ENCODE results near the gene MCCC1.
"Not testable (repeated sequence)": the region's sequence is repeated elsewhere in the genome, so short reads cannot be mapped to it uniquely, and the experiment has no call there.

MCCC1 gene

DNA sequence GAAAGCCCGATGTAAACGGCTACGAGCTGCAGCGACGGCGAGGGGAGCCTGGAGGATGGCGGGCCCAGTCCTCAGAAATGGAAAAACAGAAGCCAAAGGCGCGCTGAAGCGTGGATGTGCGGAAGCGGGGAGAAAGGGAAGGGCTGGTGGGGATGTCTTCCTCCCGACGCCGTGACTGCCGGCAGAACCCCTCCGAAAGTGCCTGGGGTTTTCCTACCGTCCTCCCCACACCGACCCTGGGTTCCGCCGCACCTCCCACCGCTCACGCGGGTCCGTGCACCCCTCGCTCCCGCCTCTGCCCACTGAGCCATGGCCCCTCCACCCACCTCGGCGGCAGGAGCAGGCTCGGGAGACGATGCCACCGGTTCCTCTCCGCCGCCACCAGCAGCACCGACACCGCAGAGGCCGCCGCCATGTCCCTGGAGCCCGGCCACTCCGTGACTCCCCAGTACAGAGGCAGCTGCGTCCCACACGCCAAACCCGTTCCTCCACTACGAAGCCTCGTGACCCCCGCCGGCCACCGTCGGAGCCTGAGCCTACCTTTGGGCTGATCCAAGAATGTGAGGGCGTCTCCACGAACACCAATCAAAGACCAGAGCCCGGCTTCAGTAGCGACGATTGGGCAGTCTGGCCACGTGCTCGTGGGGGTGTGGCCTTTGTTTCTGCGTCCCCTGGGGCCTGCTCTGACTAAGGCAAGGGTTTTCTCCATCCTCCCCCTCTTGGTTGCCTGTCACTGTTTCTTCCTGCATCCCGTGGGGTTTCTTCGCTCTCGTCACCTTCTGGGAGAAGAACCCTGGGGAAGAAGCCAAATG, at the start of gene MCCC1:
MCCC1 (minus strand) TSS at position 471 of the 812 bp plus-strand sequence; CDS start at position 415, 56 bp downstream.
- peak; percentile 100 for DNase-seq

DNA sequence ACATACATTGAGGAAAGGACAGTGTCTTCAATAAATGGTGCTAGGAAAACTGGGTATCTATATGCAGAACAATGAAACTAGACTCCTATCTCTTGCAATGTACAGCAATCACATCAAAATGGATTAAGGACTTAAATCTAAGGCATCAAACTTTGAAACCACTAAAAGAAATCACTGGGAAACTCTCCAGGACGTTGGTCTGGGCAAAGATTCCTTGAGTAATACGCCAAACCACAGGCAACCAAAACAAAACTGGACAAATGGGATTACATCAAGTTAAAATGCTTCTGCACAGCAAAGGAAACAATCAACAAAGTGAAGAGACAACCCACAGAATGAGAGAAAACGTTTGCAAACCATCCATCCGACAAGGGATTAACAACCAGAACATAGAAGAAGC, 48.8 kb upstream of the MCCC1 start:
- no peak for DNase-seq

DNA sequence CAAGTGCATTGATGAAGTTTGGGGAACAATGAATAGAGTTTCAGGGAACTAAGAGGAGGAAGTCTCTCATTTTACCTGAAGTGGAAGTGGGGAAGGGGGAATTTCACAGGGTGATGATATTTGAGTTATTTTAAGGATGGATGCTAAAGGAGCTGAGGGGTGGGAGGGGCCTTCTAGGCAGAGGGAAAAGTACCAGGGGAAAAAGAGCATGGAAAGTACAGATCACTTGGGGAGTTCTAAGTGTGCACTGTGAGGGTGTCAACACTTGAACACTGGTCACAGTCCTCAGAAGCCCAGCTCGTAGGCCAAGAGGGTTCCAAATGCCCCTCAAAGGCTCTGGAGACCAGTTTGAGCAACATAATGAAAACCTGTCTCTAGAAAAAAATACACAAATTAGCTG, 45.1 kb upstream of the MCCC1 start:
- no peak for DNase-seq

DNA sequence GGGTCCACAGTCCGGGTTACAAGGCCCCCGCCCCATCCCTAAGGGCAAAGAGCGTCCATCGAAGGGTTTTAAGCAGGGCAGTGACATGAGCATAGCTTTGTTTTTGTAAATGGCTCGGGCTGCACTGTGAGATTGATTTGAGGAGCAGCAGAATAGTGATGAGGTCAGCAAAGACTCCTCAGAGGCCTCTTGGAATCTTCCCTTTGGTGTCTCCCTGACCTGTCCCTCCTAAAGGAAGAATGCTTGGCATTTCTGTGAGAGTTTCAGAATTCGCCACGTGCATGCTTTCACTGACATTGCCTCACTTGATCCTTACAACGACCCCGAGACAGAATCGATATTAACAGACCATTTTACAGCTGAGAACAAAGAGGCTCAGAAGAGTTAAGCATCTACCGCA, 42.9 kb upstream of the MCCC1 start:
- DNase-seq: no peak

DNA sequence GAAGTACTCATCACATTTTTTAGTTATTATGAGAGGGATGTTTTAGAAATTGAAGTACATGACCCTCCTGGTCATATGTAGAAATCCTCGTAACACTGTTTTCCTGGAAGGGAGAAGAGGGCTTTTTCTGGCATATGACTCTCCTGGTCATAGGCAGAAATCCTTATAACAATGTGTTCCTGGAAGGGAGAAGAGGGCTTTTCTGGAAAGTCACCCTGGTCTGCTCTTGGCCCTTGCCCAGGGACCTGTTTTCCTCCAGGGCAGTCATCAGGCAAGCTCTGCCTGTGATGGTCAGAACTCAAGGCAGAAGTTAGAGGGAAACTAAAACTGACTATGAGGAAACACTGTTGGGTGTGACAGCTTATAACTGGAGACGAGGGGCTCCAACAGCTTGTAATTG, 35.5 kb upstream of the MCCC1 start:
- DNase-seq: no peak

DNA sequence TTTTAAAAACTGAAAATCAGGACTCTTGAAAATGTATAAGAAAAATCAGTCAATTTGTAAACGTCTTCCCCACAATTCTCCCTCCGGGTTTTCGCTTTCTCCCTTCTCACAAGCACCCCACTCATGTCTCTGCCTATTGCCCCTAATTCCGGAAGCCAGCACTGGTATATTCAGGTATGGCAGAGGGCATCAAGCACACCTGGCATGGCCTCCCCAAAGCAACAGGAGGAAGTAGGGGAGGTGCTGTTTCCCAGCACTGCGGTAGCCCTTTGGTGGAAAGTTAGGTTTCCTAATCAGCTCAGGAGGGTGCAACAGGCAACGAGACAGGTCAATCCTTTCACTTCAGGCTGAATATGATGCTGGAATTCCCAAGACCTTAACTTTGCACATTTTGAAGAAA, 33.1 kb upstream of the MCCC1 start:
- DNase-seq: no peak

DNA sequence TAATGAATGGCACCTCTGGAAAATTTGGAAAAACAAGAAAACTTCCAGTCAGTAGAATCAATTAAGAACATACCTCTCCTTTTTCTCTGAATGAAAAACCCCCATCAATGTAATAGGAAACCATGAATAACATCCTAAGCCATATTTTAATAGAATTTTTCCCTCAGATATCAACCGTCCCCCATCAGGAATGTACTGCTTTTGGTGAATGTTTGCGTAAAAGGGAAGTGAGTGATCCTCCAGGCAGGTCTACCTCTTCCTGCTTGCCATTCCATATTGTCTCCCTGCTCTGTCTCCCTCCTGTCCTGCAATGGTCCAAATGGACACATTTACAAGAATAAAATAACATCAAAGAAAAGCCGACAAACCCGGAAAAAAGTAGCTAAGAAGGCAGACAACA, 32.4 kb upstream of the MCCC1 start:
- no peak for DNase-seq

DNA sequence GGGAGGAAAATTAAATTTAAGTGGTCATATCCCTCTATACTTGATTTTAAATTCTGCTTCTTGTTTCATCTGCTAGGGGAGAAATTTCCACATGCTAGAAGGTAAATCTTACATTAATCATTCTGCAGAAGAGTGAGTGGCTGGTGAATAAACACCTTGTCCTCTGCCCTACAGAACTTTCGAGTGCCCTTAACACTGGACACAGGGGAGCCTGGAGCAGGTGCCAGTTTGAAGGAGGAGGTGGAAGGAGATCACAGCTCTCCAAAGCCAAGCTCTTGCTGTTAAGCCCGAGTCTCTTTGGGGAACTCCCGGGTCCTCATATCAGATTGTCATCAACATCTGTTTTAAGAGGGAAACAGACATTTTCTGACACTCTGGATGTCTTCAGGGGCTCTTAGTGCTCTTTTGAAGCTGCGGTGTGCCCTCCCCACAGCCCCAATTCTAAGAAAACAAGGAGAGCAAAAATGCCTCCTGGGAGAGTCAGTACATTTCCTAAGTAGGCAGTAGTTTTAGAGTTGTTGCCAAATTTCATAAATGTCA, 32.0 kb upstream of the MCCC1 start:
- DNase-seq: no peak

DNA sequence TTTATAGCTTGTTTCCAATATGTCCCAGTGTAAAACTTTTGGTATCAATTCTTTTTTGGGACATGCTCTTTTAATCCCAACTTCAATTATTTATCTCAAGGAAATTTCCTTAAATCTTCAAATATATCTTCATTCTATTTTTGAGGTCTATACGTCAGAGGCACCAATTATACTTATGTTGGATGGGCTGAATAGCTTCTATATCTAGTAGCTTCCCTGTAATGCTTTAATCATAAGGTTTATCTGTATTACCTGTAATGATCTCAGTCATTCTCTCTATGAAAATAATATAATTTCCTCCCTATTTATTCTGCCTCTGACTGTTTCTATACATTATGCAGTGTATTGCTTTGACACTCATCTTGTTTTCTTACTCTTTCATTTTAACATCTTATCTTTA, 29.9 kb upstream of the MCCC1 start:
- DNase-seq: no peak

DNA sequence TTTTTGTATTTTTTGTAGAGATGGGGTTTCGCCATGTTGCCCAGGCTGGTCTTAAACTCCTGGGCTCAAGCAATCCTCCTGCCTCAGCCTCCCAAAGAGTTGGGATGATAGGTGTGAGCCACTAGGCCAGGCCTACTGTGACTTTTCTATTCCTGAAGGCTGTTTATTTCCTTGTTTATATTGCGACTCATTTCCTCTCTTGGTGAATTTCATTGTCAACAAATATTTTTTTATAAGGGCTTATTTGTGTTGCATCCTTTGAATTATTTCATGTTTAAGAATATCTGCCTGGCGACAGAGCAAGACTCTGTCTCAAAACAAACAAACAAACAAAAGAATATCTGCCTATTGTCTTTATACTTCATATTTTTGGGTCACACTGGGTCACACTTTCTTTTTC, 29.4 kb upstream of the MCCC1 start:
- DNase-seq: no peak

DNA sequence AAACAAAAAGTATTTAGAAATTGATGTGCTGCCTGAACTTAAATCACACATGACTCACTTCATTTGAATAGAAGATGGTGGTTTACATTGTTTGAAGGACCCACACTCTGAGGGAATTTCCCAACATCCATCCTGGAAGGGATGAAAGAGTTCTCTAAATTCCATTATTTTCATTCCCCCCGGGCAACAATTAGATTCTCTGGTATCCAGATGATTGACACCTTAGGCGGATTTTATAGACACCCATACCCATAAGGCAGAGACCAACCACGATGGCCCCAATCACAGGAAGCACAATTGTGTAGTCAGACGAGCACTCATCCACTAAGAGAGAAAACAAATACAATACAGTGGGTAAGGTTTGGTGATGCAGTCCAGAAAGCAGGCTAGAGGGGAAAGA, 24.6 kb upstream of the MCCC1 start:
- DNase-seq: peak in 1 of 2 experiments; percentile 49

DNA sequence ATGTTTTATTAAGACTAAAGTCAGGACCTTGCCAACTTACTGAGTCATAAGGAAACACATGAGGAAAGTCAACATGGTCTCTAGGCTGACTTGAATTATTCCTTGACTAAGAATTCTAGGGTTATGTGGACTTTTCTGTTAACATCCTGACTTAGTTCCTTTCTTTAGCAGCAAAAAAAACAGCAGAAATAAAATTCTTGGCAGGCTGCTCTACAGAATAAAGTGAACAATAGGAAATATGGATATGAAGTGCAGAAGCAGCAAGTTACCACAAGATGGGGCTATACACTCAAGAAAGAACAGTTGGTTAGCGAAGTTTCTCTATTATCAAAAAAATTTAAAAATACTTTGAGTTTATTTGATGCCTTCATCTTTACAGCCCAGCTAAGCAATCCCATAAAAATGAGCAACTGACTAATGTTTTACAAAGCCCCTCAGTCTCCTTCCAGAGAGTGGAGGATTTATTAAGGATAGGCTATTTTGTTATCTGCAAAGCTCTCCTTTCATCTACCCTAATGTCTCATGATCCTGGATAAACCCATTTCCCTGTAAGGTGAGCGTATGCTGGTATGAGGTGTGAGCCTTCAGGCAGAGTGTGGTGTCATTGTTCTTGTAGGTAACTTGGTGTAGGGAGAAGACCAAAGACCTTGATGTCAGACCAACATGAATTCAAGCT, 23.1 kb upstream of the MCCC1 start:
- peak; percentile 76 for DNase-seq

DNA sequence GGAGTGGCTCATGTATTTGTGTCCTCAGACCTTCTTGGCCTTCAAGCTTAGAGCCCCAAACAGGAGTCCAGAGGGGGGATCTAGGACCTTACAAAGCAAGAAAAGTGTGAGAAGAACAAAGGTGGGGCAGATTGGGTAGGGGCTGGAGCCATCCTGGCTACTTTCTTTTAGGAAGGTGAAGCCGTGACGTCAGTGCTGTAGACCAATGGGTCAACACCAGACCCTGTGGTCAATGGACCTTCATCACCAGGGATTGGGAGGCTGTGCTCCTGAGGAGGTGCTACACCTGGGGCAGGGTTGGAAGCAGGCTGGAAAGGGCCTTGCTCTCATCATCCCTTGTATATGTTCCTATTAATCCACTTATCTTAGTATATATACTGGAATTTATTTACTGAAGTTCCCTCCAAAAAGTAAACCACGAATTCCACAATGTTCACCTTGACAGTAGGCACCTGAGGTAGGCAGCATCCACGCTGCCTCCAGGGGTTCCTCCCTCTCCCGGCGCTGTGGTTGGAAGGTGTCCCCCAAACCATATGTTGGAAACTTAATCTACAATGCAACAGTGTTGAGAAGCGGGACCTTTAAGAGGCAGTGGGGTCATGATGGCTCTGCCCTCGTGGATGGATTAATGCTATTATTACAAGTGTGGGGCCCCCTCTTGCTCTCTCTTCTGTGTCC, 21.4 kb upstream of the MCCC1 start:
- DNase-seq: no peak

DNA sequence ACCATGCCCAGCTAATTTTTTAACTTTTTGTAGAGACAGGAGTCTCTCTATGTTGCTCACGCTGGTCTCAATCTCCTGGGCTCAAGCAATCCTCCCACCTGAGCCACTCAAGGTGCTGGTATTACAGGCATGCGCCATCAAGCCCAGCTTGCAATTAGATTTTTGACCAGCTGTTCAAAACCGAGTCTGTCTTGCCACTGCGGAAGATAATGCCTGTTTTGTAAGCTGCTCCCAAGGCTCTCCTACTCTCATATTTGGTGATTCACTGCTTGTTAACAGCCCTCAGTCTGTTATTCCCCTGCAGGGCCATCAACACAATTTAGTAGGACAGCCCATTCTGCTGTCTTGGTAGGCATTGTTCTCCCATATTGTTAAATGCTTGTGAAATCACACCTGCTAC, 17.8 kb upstream of the MCCC1 start:
- no peak for DNase-seq

DNA sequence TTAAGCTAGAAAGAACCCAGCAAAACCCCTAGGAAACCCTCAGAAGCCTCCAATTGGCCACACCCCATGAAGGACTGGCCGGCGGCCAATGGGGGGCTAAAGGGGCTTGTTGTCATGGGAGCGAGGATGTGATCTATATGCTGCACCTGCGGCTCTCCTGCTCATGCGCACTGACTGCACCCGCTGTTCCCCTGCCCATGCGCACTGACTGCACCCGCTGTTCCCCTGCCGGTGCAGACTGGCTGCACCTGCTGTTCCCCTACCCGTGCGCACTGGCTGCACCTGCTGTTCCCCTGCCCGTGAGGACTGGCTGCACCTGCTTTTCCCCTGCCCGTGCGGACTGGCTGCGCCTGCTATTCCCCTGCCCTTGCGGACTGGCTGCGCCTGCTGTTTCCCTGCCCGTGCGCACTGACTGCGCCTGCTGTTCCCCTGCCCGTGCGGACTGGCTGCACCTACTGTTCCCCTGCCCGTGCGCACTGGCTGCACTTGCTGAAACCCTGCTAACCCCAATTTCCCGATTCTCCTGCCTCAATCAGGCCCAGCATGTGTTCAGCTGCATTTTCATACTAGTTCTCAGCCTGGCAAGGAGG, 16.8 kb upstream of the MCCC1 start:
- peak; percentile 100 for DNase-seq

DNA sequence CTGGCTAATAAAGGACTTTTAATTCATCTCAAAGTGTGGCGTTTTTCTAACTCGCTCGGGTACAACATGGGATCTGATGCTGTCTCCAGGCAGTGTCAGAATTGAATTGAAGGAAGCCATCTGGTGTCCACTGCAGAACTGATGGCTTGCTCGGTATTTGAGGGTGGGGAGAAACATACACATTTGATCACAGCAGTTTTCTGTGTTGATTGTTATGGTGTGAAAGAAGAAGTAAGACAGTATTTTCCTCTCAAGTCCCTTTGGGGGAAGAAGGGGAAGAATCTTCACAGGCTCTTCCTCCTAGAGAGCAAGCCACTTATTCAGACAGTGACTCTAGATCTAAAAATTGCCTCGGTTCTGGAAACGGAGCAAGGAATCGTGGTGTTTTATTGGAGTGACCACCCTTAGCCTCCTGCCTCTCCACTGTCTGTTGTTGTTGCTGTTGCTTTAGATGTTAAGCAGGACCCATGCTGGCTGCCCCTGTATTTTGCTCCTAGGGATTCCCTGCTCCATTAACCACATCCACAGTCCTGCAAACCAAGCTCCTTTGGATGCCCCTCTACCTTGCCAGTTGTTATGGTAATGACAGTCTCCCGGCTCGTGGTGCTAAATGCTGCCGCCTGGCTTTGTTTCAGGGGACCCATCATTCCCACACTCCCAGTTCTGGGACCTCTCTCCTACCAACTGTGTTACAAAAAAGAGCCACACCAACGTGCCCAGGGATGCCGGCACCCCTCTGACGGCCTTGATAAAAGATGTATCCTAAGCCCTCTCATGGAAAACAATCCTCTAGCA, 15.3 kb upstream of the MCCC1 start:
- DNase-seq: peak; percentile 47 to 77

DNA sequence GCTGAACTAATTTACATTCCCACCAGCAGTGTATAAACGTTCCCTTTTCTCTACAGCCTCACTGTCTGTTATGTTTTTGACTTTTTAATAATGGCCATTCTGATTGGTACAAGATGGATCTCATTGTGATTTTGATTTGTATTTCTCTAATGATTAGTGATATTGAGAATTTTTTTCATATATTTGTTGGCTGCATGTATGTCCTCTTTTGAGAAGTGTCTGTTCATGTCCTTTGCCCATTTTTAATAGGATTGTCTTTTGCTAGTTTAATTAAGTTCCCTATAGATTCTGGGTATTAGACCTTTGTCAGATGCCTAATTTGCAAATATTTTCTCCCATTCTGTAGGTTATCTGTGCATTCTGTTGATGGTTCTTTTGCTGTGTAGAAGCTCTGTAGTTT, 10.6 kb upstream of the MCCC1 start:
- not testable (repeated sequence) for DNase-seq

DNA sequence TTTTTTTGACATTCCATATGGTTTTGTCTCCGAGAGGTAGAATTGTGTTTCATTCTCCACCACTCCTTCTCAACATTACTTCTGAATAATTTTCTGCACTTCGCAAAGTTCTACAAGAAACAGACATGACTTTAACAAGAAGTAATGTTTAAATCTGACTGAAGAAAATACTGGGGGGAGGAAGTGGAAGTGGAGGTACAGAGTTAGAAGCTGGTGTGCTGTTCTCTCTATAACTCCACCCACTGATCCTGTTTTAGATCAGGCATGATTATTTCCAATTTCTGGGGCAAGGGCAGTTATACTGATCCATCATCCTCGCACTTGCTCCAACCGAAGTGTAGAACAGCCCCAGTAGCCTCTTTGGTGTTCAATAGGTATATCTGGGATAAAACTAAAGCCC, 9.2 kb upstream of the MCCC1 start:
- DNase-seq: no peak

DNA sequence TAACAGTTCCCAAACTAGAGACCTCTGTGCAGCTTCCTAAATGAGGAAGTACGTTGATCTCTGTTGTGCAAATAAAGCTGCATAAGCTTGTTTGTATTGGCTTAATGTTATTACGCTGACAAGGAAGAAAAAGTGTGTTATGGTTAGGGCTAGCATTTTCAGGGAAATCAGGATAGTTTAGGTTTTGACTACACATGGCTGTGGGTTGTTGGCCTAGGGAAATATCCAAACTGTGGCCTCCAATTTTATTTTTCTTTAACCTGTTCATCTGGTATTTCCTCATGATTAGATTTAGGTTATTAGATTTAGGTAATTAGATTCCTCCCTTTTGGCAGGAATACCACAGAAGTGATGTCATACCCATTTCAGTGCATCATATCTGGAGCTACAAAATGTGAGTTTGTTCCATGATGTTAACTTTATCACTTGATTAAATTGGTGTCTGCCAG, 8.7 kb upstream of the MCCC1 start:
- DNase-seq: peak in 1 of 2 experiments; percentile 58

DNA sequence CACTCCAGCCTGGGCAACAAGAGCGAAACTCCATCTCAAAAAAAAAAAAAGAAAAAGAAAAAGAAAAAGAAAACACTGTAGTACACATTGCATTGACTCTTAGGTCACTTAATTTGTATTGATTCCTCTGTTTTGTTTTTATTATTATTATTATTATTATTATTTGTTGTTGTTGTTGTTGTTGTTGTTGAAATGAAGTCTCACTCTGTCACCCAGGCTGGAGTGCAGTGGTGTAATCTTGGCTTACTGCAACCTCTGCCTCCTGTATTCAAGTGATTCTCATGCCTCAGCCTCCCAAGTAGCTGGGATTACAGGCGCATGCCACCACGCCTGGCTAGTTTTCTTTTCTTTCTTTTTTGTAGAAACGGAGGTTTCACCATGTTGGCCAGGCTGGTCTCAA, 8.1 kb upstream of the MCCC1 start:
- DNase-seq: not testable (repeated sequence)

DNA sequence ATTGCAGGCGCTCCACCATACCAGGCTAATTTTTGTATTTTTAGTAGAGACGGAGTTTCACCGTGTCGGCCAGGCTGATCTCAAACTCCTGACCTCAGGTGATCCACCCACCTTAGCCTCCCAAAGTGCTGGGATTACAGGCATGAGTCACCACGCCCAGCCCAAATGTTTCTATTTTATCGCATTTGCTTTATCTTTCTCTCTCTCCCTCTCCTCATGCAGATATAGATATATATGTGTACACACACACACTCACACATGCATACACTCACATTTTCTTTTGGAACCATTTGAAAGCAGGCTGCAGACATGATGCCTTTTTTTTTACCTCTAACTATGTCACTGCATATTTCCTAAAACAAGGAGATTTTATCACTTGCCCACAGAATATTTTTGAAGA, 7.3 kb upstream of the MCCC1 start:
- DNase-seq: no peak

DNA sequence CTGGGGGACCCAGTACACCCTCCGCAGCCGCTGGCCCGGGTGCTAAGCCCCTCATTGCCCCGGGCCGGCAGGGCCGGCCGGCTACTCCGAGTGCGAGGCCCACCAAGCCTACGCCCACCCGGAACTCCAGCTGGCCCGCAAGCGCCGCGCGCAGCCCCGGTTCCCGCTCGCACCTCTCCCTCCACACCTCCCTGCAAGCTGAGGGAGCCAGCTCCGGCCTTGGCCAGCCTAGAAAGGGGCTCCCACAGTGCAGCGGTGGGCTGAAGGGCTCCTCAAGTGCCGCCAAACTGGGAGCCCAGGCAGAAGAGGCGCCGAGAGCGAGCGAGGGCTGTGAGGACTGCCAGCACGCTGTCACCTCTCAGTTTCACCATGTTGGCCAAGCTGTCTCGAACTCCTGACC, 4.7 kb upstream of the MCCC1 start:
- not testable (repeated sequence) for DNase-seq

Measured in NCI-H2081 (cell line).